Activated naive CD8-positive, alpha-beta T cell treated with anti-CD3 and anti-CD28 coated beads, Interleukin-2, amount 10 ng/mL, durations not matched to agents 7 days and 5 days (primary cell): ENCODE data around the gene GCNT1. TPM values are rescaled to one million over a fixed set of nuclear protein-coding genes. Genes with fewer than 3 reads are reported as not detected.
A peak's percentile ranks its signal among the peaks of the same experiment; 100 is the strongest.

Experiments
- ATAC-seq: fragments of 150-1000 bp; cut with Tn5 transposase; one replicate; pipeline ENCODE4 v1.10.0; 2021; ENCODE audit warnings: low read depth, moderate library complexity
- POLR2A ChIA-PET: fragments of 350-600 bp; sonication (Branson Sonifier 250); formaldehyde crosslinking; loops from one replicate; lab custom pipeline; 2021; ENCODE audit warnings: antibody characterized with exemption; lab: Charles Lee
- DNase-seq: peaks from one replicate; pipeline ENCODE4 v3.0.0; 2021
- H3K27ac Mint-ChIP-seq: one replicate; pipeline ENCODE4 v1.8.0; 2022; ENCODE audit warnings: mild to moderate bottlenecking, mixed read lengths
- H3K27me3 Mint-ChIP-seq: one replicate; pipeline ENCODE4 v1.8.0; 2022; ENCODE audit warnings: mild to moderate bottlenecking, moderate library complexity, mixed read lengths
- H3K36me3 Mint-ChIP-seq: one replicate; pipeline ENCODE4 v1.8.0; 2021; ENCODE audit warnings: mild to moderate bottlenecking, mixed read lengths
- H3K4me1 Mint-ChIP-seq: one replicate; pipeline ENCODE4 v1.8.0; 2021; ENCODE audit warnings: mixed read lengths
- H3K4me3 Mint-ChIP-seq: one replicate; pipeline ENCODE4 v1.8.0; 2022; ENCODE audit warnings: mild to moderate bottlenecking, moderate library complexity, mixed read lengths
- H3K9me3 Mint-ChIP-seq: one replicate; pipeline ENCODE4 v1.8.0; 2021; ENCODE audit warnings: mixed read lengths
- total RNA-seq, 2 experiments: library from RNA; stranded (reverse); gene quantifications; one replicate each; pipeline ENCODE4 v1.2.3, GENCODE V29; 2021

Gene GCNT1
- total RNA-seq, 2 experiments from 2014 or later: 10.9 to 11.1 TPM

DNA sequence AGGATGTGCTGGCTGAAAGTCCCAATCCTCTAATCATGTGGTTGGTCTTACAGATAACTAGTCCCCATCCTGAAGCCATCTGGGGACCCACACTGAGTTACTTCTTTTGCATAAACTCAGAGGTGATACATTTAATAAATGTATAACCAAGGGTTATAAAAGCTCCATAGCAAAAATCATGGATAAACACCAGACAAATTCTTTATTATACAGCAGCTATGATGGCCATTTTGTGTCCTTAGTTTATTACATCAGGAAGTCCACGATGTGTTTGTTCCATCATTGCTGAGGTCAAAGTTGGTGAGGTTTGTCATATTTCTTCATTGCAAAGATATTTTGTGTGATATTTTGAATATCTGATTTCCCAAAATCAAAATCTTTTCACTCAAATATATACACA lies 80.2 kb downstream of the GCNT1 start:
- Mint-ChIP-seq H3K9me3 (no peaks in the 10 kb centered on the region), H3K27ac (no peak overlapping the region), H3K27me3 (peaks cover 4% of the 10 kb centered on the region), H3K36me3 (no peaks in the 10 kb centered on the region), H3K4me1 (peaks cover 1% of the 10 kb centered on the region), H3K4me3 (no peak overlapping the region)
- DNase-seq (no peak), ATAC-seq (no peak)
- POLR2A ChIA-PET: no interaction called here

DNA sequence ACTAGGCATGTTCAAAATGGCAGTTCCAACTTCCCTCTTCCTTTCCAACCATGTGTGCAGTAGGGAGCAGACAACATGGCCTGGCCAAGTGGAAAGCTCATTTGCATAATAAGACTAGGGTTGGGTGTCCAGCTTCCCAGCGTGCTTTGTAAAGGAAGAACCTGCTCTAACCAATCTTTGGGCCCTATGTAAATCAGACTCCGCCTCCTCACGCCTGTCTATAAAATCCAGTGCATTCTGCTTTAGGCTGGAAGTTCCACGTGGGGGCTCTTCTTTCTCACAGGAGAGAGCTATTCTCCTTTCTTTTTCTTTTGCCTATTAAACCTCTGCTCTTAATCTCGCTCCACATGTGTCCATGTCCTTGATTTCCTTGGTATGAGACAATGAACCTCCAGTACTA lies 83.4 kb downstream of the GCNT1 start:
- no peak overlapping the region for H3K4me3 Mint-ChIP-seq
- DNase-seq: no peak
- H3K9me3 Mint-ChIP-seq: peaks cover 4% of the 10 kb centered on the region
- POLR2A ChIA-PET: no interaction called here
- H3K4me1 Mint-ChIP-seq: peaks cover 1% of the 10 kb centered on the region
- ATAC-seq: no peak
- H3K27me3 Mint-ChIP-seq: peaks cover 4% of the 10 kb centered on the region
- no peak overlapping the region for H3K27ac Mint-ChIP-seq
- H3K36me3 Mint-ChIP-seq: peaks cover 3% of the 10 kb centered on the region

DNA sequence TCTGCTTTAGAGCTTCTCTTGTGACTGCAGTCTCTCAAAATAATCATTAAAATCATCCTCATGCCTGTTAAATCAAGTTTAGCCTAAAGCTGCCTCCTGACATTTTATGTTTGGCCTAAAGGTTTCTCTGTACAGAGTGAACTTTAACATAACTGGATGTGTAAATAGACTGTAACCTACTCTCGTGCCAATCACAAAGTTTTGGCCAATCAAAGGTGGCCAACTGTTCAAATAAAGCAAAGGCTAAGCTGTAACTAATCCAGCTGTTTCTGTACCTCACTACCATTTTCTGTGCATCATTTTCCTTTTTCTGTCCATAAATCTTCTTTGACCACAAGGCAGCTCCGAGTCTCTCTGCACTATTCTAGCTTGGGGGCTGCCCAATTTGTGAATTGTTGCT lies 86.2 kb downstream of the GCNT1 start:
- Mint-ChIP-seq H3K27me3 (peaks cover 9% of the 10 kb centered on the region), H3K4me1 (no peaks in the 10 kb centered on the region), H3K4me3 (no peak overlapping the region), H3K27ac (no peak overlapping the region), H3K9me3 (peaks cover 4% of the 10 kb centered on the region), H3K36me3 (peaks cover 6% of the 10 kb centered on the region)
- POLR2A ChIA-PET: no interaction called here
- ATAC-seq: no peak
- DNase-seq: no peak

DNA sequence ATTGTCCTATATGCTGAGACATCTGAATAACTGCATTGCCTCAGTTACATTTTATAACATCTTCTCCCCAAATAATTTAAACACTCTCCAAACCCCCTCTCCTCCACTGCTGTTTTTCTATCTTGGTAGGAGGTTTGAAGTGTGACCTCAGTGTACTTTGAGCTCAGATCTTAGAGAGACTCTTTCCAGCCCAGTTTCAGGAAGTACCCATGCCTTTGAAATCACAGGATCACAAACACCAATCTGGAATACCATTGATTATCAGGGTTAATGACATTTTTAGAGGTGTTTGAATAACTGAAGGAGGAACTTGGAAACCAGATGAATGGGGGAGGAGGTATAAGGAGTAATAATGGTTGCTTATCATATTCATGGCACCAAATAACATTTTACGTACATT lies 93.2 kb downstream of the GCNT1 start:
- Mint-ChIP-seq H3K36me3 (peaks cover 3% of the 10 kb centered on the region), H3K27ac (no peak overlapping the region), H3K4me1 (peaks cover 8% of the 10 kb centered on the region), H3K9me3 (no peaks in the 10 kb centered on the region), H3K27me3 (peaks cover 27% of the 10 kb centered on the region), H3K4me3 (no peak overlapping the region)
- DNase-seq: no peak
- POLR2A ChIA-PET: no interaction called here
- no peak for ATAC-seq

DNA sequence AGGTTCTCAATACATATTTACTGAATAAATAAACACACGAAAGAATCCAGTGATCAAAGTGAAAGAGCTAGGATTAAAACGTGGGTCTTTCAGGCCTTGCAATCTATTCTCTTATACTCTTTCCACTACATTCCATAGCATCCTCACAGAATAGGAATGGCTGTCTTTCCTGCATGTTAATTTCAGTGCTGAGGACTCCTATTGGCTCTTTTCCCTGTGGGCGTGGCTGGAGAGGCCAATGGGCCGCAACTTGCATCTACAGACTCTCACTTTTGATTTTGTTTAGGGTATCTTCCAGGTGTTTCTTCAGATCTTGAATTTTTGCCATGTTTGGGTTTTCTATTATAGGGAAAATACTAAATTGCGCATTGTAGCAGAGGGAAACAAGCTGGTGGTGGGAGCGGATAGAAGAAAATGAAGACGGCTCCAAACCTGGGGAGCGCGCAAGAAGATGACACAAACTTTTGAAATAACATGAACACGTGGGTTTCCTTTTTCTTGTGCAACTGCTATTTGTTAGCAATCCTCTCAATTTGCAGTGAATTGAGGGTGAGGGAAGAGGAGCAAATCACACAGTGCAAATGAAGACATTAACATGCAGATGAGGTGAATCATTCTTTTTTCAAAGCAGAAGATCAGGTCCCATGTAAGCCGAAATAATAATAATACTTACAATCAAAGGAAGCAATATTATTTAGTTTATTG lies 93.9 kb downstream of the GCNT1 start:
- no peak overlapping the region for H3K27ac Mint-ChIP-seq
- POLR2A ChIA-PET: no interaction called here
- DNase-seq (no peak), ATAC-seq (no peak)
- peak overlapping the region; percentile 20 for H3K4me3 Mint-ChIP-seq
- peaks cover 3% of the 10 kb centered on the region for H3K36me3 Mint-ChIP-seq
- H3K27me3 Mint-ChIP-seq: peaks cover 28% of the 10 kb centered on the region
- H3K9me3 Mint-ChIP-seq: peaks cover under 1% of the 10 kb centered on the region
- H3K4me1 Mint-ChIP-seq: peaks cover 8% of the 10 kb centered on the region

DNA sequence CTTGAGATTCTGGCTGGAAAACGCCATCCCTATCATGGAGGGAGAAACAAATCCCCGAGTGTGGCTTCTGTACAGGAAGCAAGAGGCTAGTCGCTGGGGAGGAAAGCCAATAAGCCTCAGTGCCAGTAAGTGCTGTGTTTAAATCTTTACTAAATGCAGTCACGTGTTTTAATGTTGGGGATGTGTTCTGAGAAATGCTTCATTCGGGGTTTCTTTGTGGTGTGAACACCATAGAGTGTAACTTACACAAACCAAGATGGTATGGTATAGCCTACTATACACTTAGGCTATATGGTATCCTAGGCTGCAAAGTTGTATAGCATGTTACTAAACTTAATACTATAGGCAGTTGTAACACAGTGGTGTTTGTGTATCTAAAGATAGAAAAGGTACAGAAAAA lies 94.7 kb downstream of the GCNT1 start:
- Mint-ChIP-seq H3K9me3 (peaks cover 7% of the 10 kb centered on the region), H3K27me3 (peaks cover 30% of the 10 kb centered on the region), H3K4me1 (peaks cover 8% of the 10 kb centered on the region), H3K36me3 (peaks cover 5% of the 10 kb centered on the region), H3K4me3 (peak overlapping the region; percentile 20), H3K27ac (no peak overlapping the region)
- ATAC-seq (peak; percentile 86), DNase-seq (no peak)
- POLR2A ChIA-PET: no interaction called here

Other genes with a start within 250 kb of the GCNT1 start
- gene RFK, start 64.8 kb upstream of the GCNT1 start, total RNA-seq: 10 to 100 TPM; 12.8 to 13.9 TPM